ENCODE results near the gene ADAMTS13.
A peak's percentile ranks its signal among the peaks of the same experiment; 100 is the strongest.

Gene ADAMTS13

GRCh38 chr9:133475292-133476012 lies 53.3 kb downstream of the ADAMTS13 start:
- Histone ChIP-seq H3K9ac (ENCODE audit: low read depth in 1 of 2, low read length in 2 of 2) (no peak overlapping the region), H3K27me3 (ENCODE audit: control insufficient read depth in 1 of 2, insufficient read depth in 2 of 2, low read length in 2 of 2) (peaks cover 0 to 14% of the 10 kb centered on the region in 2 donors), H3K4me1 (ENCODE audit: control insufficient read depth in 1 of 2, insufficient read depth in 2 of 2, low read length in 2 of 2) (peaks cover 9 to 27% of the 10 kb centered on the region in 2 donors), H3K9me3 (ENCODE audit: control insufficient read depth in 1 of 2, low read length in 2 of 2) (no peaks in the 10 kb centered on the region), H3K4me3 (ENCODE audit: low read depth in 1 of 2, low read length in 2 of 2) (no peak overlapping the region), H3K36me3 (ENCODE audit: control insufficient read depth in 1 of 2, insufficient read depth in 2 of 2, low read length in 2 of 2) (no peaks in the 10 kb centered on the region), H3K27ac (ENCODE audit: low read depth, low read length) (no peak overlapping the region)

- no peaks in the 10 kb centered on the region for H3K9me3 ChIP-seq (ENCODE audit: control insufficient read depth in 1 of 2, low read length in 2 of 2)
- peaks cover 9 to 20% of the 10 kb centered on the region in 2 donors for H3K4me1 ChIP-seq (ENCODE audit: control insufficient read depth in 1 of 2, insufficient read depth in 2 of 2, low read length in 2 of 2)
These were observed 54.1 kb downstream of the ADAMTS13 start for GRCh38 chr9:133476036-133476931.

GRCh38 chr9:133476941-133477340 lies 54.8 kb downstream of the ADAMTS13 start:
- H3K27ac ChIP-seq (ENCODE audit: low read depth, low read length) = no peak overlapping the region
- no peaks in the 10 kb centered on the region for H3K36me3 ChIP-seq (ENCODE audit: control insufficient read depth in 1 of 2, insufficient read depth in 2 of 2, low read length in 2 of 2)
- H3K4me3 ChIP-seq (ENCODE audit: low read depth in 1 of 2, low read length in 2 of 2) = no peak overlapping the region

More at GRCh38 chr9:133476036-133476931, 54.1 kb downstream of the ADAMTS13 start:
- H3K36me3 ChIP-seq (ENCODE audit: control insufficient read depth in 1 of 2, insufficient read depth in 2 of 2, low read length in 2 of 2) = no peaks in the 10 kb centered on the region
- H3K27me3 ChIP-seq (ENCODE audit: control insufficient read depth in 1 of 2, insufficient read depth in 2 of 2, low read length in 2 of 2) = peaks cover 0 to 14% of the 10 kb centered on the region in 2 donors
- H3K4me3 ChIP-seq (ENCODE audit: low read depth in 1 of 2, low read length in 2 of 2) = no peak overlapping the region
- no peak overlapping the region for H3K27ac ChIP-seq (ENCODE audit: low read depth, low read length)
- H3K9ac ChIP-seq (ENCODE audit: low read depth in 1 of 2, low read length in 2 of 2) = no peak overlapping the region

GRCh38 chr9:133477461-133477860 lies 55.3 kb downstream of the ADAMTS13 start:
- no peak overlapping the region for H3K27ac ChIP-seq (ENCODE audit: low read depth, low read length)

More at GRCh38 chr9:133476941-133477340, 54.8 kb downstream of the ADAMTS13 start:
- Histone ChIP-seq H3K9me3 (ENCODE audit: control insufficient read depth in 1 of 2, low read length in 2 of 2) (no peaks in the 10 kb centered on the region), H3K9ac (ENCODE audit: low read depth in 1 of 2, low read length in 2 of 2) (no peak overlapping the region), H3K27me3 (ENCODE audit: control insufficient read depth in 1 of 2, insufficient read depth in 2 of 2, low read length in 2 of 2) (peaks cover 0 to 9% of the 10 kb centered on the region in 2 donors), H3K4me1 (ENCODE audit: control insufficient read depth in 1 of 2, insufficient read depth in 2 of 2, low read length in 2 of 2) (peaks cover 9 to 13% of the 10 kb centered on the region in 2 donors)

GRCh38 chr9:133477992-133478850 lies 56.1 kb downstream of the ADAMTS13 start:
- peaks cover 0 to 9% of the 10 kb centered on the region in 2 donors for H3K27me3 ChIP-seq (ENCODE audit: control insufficient read depth in 1 of 2, insufficient read depth in 2 of 2, low read length in 2 of 2)
- H3K9me3 ChIP-seq (ENCODE audit: control insufficient read depth in 1 of 2, low read length in 2 of 2) = no peaks in the 10 kb centered on the region
- no peak overlapping the region for H3K27ac ChIP-seq (ENCODE audit: low read depth, low read length)
- H3K4me1 ChIP-seq (ENCODE audit: control insufficient read depth in 1 of 2, insufficient read depth in 2 of 2, low read length in 2 of 2) = peaks cover 9 to 11% of the 10 kb centered on the region in 2 donors
- H3K4me3 ChIP-seq (ENCODE audit: low read depth in 1 of 2, low read length in 2 of 2) = peak overlapping the region; percentile 64 to 67
- no peak overlapping the region for H3K9ac ChIP-seq (ENCODE audit: low read depth in 1 of 2, low read length in 2 of 2)
- H3K36me3 ChIP-seq (ENCODE audit: control insufficient read depth in 1 of 2, insufficient read depth in 2 of 2, low read length in 2 of 2) = no peaks in the 10 kb centered on the region

More at GRCh38 chr9:133477461-133477860, 55.3 kb downstream of the ADAMTS13 start:
- peaks cover 9 to 11% of the 10 kb centered on the region in 2 donors for H3K4me1 ChIP-seq (ENCODE audit: control insufficient read depth in 1 of 2, insufficient read depth in 2 of 2, low read length in 2 of 2)
- H3K36me3 ChIP-seq (ENCODE audit: control insufficient read depth in 1 of 2, insufficient read depth in 2 of 2, low read length in 2 of 2) = no peaks in the 10 kb centered on the region
- H3K9ac ChIP-seq (ENCODE audit: low read depth in 1 of 2, low read length in 2 of 2) = no peak overlapping the region
- peaks cover 0 to 9% of the 10 kb centered on the region in 2 donors for H3K27me3 ChIP-seq (ENCODE audit: control insufficient read depth in 1 of 2, insufficient read depth in 2 of 2, low read length in 2 of 2)
- H3K4me3 ChIP-seq (ENCODE audit: low read depth in 1 of 2, low read length in 2 of 2) = no peak overlapping the region
- H3K9me3 ChIP-seq (ENCODE audit: control insufficient read depth in 1 of 2, low read length in 2 of 2) = no peaks in the 10 kb centered on the region

- Histone ChIP-seq H3K27ac (ENCODE audit: low read depth, low read length) (no peak within 1 kb of the TSS), H3K4me1 (ENCODE audit: control insufficient read depth in 1 of 2, insufficient read depth in 2 of 2, low read length in 2 of 2) (peaks cover 9 to 11% of the 10 kb centered on the region in 2 donors), H3K27me3 (ENCODE audit: control insufficient read depth in 1 of 2, insufficient read depth in 2 of 2, low read length in 2 of 2) (peaks cover 0 to 9% of the 10 kb centered on the region in 2 donors), H3K9ac (ENCODE audit: low read depth in 1 of 2, low read length in 2 of 2) (no peak within 1 kb of the TSS), H3K36me3 (ENCODE audit: control insufficient read depth in 1 of 2, insufficient read depth in 2 of 2, low read length in 2 of 2) (no peaks in the 10 kb centered on the region), H3K9me3 (ENCODE audit: control insufficient read depth in 1 of 2, low read length in 2 of 2) (no peaks in the 10 kb centered on the region), H3K4me3 (ENCODE audit: low read depth in 1 of 2, low read length in 2 of 2) (peak within 1 kb of the TSS; percentile 64 to 67)
These were observed 56.9 kb downstream of the ADAMTS13 start, which contains the start of gene SLC2A6 for GRCh38 chr9:133478851-133479711. TSS of gene SLC2A6 (minus strand) at chr9:133479099. CDS start at chr9:133479059, 40 bp downstream.

GRCh38 chr9:133483611-133484010 lies 61.4 kb downstream of the ADAMTS13 start:
- Histone ChIP-seq H3K27ac (ENCODE audit: low read depth, low read length) (no peak overlapping the region), H3K9ac (ENCODE audit: low read depth in 1 of 2, low read length in 2 of 2) (no peak overlapping the region), H3K27me3 (ENCODE audit: control insufficient read depth in 1 of 2, insufficient read depth in 2 of 2, low read length in 2 of 2) (peaks cover 0 to 9% of the 10 kb centered on the region in 2 donors), H3K36me3 (ENCODE audit: control insufficient read depth in 1 of 2, insufficient read depth in 2 of 2, low read length in 2 of 2) (no peaks in the 10 kb centered on the region), H3K4me3 (ENCODE audit: low read depth in 1 of 2, low read length in 2 of 2) (no peak overlapping the region), H3K9me3 (ENCODE audit: control insufficient read depth in 1 of 2, low read length in 2 of 2) (no peaks in the 10 kb centered on the region), H3K4me1 (ENCODE audit: control insufficient read depth in 1 of 2, insufficient read depth in 2 of 2, low read length in 2 of 2) (peaks cover 7 to 12% of the 10 kb centered on the region in 2 donors)

- Histone ChIP-seq H3K36me3 (ENCODE audit: control insufficient read depth in 1 of 2, insufficient read depth in 2 of 2, low read length in 2 of 2) (no peaks in the 10 kb centered on the region), H3K4me3 (ENCODE audit: low read depth in 1 of 2, low read length in 2 of 2) (no peak overlapping the region), H3K4me1 (ENCODE audit: control insufficient read depth in 1 of 2, insufficient read depth in 2 of 2, low read length in 2 of 2) (peaks cover 5% of the 10 kb centered on the region in 2 donors), H3K27ac (ENCODE audit: low read depth, low read length) (no peak overlapping the region), H3K9ac (ENCODE audit: low read depth in 1 of 2, low read length in 2 of 2) (no peak overlapping the region), H3K27me3 (ENCODE audit: control insufficient read depth in 1 of 2, insufficient read depth in 2 of 2, low read length in 2 of 2) (peaks cover 0 to 2% of the 10 kb centered on the region in 2 donors), H3K9me3 (ENCODE audit: control insufficient read depth in 1 of 2, low read length in 2 of 2) (no peaks in the 10 kb centered on the region)
These were observed 62.7 kb downstream of the ADAMTS13 start for GRCh38 chr9:133484671-133485437.
